HG03135 (cell line): ENCODE measurements around the gene FAM3A.
"Not testable (repeated sequence)": the region's sequence is repeated elsewhere in the genome, so short reads cannot be mapped to it uniquely, and the experiment has no call there.

Experiments
- ATAC-seq: cut with Tn5 transposase; IDR thresholded peaks from one replicate; pipeline ENCODE4 v1.9.1; 2021; ENCODE audit warnings: mild to moderate bottlenecking, moderate library complexity; ENCODE audit not compliant: unreplicated experiment

Gene FAM3A, protein sequence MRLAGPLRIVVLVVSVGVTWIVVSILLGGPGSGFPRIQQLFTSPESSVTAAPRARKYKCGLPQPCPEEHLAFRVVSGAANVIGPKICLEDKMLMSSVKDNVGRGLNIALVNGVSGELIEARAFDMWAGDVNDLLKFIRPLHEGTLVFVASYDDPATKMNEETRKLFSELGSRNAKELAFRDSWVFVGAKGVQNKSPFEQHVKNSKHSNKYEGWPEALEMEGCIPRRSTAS

DNA sequence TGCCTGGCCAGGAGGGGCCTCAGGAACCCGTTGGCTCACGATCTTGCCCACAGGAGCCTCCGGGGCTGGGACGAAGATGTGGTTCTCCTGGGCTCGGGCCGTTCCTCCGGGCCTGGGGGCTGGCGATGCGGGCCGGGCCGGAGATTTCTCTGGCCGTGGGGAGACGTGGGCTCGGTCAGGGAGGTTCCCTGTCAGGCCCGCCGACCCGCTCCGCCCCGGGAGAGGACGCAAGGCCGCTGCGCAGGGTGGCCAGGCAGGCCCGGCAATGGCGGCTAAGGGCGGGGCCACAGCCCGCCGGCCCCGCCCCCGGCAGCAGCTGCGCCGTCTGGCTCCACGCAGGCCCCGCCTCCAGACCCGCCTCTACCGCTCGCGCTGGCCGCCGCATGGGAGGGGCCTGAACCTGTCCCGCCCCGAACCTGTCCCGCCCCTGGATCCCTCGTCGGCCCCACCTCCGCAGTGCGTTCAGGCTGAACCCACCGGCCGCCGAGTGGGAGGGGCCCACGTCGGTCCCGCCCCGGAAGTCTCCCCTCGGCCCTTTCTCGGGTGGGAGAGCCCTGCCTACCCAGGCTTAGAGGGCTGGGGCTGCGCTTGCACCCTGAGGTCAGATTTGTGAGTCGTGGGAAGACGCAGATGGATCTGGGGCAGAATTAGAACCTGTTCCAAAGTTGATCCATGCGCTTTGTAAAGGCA, at the start of gene FAM3A:
Gene FAM3A, minus strand, starts transcription at position 267 of the 690 bp plus-strand sequence. CDS start 460 bp downstream, outside the sequence.
- peak; percentile 82 for ATAC-seq

DNA sequence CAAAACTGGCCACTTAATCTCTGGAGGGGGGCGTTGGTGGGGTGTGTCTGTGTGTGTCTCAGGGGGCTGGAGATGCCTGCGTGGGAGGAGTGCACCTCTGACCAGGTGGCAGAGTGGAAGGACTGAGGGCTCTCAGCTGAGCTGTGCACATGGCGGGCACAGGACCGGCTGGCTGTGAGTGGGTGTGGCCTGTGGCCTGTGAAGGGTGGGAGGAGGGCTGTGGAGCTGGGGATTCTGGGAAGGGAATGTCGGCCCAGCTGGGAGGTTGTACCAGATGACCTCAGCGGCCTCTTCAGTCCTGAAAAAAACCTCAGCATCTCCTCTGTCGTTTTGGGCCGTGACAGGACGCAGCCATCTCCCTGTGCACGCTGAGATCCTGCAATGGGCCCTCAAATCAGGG, 46.3 kb upstream of the FAM3A start:
- not testable (repeated sequence) for ATAC-seq

DNA sequence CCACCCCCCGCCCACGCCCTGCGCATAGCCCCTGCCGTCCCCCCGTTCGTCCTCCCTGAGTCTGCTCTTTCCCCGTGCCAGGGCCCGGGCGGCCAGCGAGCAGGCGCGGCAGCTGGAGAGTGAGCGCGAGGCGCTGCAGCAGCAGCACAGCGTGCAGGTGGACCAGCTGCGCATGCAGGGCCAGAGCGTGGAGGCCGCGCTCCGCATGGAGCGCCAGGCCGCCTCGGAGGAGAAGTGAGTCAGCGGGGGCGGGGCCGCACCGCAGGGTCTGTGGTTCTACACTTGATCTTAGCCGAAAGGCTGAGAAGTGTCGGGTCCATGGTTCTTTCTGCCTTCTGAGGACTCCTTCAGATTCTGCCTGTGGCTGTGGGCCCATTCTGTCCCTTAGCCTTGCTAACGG, 44.3 kb upstream of the FAM3A start:
- not testable (repeated sequence) for ATAC-seq

DNA sequence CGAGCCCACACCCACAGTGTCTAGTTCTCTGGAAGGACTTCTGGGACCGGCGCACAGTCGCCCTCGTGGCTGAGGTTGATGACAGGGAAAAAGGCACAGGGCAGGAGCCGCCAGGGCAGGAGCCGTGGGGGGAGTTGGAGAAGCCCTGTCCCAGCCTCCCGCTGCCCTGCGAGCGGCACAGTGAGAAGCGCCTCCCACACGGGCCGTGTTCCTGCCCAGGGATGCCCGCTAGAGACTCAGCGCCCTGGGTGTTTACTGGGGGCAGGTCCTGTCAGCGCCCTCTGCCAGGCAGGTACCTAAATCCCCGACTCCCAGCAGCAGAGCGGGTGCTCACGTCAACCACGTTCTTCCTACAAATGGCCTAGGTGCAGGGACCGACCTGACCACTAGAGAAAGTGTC, 42.9 kb upstream of the FAM3A start:
- not testable (repeated sequence) for ATAC-seq

DNA sequence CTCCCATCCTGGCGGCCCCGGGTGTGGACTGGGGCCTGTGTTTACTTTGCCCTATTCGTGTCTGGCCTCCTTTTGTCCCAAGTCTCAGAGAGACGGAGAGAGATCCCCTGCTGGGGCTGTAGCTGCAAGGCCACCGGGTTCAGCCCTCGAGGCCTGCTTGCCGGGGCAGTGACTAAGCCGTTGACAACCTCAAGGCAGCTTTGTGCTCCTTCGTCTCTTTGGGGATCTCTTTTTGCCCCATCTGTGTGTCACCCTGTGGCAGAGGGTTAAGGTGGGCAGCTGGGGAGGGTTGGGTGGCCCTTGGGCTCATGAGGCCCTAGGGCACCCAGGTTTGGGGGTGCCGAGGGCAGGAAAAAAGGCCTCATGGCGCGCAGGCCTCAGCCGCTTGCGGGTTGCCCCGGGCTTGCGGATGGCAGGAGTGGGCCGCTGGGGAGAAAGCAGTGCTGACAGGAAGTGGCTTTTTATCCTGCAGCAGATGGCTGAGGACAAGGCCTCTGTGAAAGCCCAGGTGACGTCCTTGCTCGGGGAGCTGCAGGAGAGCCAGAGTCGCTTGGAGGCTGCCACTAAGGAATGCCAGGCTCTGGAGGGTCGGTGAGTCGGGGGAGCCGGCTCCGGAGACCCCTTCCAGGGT, 42.1 kb upstream of the FAM3A start:
- not testable (repeated sequence) for ATAC-seq

DNA sequence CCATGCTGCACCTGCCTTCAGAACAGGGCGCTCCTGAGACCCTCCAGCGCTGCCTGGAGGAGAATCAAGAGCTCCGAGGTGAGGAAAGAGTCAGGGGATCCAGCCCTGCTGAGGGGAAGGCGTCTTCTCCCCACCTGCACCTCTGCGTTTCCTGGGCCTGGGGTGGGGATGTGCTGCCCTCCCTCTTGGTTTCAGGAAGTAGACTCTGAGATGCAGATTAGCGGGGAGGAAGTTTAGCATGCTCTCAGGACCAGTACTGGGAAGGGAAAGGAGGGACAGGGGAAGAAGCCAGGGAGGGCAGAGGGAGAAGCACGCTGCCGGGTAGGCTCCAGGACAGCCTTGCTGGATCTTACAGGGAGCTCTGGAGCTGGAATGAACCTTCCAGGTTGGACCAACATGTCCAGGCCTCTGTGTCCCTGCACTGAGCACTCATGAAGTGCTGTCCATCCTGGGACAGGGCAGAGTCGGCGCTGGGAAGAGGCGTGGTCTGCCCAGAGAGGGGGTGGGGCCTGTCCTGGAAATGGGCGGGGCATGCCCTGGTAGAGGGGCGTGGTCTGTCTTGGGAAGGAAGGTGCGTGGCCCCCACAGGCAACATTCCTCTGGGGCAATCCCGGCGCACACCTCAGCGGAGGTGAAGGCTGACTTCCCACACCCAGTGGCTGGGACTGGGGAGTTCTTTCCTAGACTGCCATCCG, 36.2 kb upstream of the FAM3A start:
- ATAC-seq, result not testable (repeated sequence)

DNA sequence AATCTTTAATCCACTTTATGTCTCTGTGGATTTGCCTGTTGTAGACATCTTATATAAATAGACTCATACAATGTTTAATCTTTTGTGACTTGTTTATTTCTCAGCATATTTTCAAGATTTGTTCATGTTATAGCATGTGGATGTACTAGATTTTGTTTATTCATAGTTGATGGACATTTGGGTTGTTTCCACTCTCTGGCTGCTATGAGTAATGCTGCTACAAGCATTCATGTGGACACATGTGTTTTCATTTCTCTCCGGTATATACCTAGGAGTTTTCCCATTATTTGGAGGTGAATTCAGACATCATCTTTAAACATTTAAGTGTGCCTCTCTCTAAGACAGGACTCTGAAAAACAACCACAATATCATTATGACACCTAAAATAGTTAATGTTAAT, 33.7 kb upstream of the FAM3A start:
- ATAC-seq, result no peak

DNA sequence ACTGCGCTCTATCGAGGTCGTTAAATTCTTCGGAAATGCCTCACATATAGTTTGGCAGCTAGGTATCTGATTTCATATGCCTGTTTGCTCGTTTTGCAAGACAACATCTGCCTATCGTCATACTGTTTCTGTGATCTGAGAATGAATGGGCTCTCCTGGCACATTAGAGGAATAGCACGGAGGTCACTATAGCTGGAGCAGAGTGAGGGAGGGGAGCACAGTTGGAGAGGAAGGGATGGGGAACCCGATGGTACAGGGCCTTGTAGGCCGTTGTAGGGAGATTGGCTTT, 31.9 kb upstream of the FAM3A start:
- ATAC-seq, result no peak

DNA sequence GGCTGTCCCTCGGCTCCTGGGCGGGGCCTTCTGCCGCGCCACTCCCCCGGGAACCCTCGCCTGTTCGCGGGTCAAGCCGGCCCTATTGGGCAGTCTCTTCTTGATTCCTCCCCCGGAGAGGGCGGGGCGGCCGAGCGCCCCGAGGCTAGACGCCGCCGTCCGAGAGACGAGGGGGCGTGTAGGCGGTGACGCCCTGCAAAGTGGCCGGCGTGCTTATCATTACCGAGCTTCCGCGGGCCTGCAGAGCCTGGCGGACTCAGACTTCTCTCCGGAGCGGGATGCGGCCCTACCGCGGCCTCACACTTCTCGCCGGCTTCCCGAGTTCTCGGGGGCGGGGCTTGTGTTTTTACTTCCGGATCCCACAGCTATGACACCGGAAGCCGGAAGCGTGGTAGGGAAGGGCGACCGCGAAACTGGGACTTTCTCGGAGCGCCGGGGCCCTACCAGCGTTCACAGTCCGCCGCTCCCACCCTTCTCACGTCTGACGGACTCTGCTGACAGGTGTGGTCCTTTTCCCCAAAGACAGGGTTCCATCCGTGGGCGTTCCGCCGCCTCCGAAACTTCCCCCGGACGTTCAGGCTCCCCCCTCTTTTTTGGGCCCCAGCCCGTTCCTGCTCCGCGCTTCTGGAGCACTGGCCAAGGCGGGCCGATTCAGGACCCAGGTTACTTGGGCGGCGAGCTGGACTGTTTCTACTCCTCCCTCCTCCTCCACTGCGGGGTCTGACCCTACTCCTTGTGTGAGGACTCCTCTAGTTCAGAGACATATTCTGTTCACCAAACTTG, 31.4 kb upstream of the FAM3A start, which contains the start of gene IKBKG:
Gene IKBKG, plus strand, starts transcription at position 376 of the 783 bp plus-strand sequence. CDS start 4,383 bp downstream, outside the sequence.
- peak; percentile 80 for ATAC-seq

DNA sequence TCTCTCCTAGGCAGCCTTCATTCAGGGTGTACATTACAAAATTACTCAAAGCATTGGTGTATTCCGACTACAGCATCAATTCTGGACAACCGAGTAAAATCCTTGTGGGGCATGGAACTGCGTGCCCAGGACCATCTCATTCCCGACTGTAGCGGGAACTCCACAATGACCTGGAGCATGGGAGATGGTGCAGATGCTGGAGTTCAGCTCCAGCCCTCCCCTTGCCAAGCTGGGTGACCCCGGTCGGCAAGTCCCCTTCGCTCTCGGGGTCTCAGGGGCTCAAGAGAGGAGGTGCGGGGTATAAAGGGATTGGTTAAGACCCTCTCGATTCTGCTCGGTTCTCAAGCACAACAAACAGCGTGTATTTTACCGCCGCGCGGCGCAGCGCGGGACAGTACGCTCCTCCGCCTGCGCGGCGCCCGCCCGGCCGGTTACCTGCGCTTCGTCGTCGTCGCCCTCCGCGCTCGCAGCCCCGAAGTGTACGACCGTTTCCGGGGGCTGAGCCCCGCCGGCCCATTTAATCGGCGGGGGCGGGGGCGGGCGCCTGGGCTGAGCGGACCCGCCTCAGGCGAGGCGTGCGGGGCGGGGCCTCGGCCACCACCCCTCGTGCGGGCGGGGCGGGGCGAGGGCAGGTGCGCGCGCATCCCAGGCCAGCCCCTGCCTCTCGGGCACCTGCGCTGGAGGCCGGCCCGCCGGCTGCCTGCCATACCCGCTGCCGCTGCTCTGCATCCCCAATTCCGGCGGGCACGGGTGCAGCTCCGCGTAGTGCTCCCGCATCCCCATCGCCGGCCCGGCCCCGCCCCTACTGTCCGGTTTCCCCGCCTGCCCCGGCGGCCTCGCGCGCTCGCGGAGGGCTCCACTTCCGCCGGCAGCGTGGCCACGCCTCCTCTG, 30.6 kb upstream of the FAM3A start, which contains the start of gene G6PD:
Gene G6PD, minus strand, starts transcription at position 493 of the 891 bp plus-strand sequence. CDS start 691 bp downstream, outside the sequence.
- ATAC-seq, result peak; percentile 51

DNA sequence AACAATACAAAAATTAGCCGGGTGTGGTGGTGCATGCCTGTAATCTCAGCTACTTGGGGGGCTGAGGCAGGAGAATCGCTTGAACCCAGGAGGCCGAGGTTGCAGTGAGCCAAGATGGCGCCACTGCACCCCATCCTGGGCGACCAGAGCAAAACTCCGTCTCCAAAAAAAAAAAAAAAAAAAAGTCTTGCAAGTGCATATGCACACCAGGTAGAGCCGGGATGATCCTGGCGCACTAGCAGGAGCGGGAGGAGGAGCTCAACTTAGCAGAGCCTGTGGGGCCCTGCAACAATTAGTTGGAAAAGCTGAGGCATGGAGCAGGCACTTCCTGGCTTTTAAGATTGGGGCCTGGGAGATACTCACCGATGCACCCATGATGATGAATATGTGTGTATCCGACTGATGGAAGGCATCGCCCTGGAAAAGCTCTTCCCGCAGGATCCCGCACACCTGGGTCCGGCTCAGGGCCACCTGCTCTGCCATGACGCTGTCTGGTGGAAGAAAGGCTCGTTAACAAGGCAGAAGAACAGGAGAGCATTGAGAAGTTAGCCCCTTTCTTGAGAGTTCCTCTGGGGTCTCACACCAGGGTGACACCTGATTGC, 29.7 kb upstream of the FAM3A start:
- ATAC-seq, result no peak

DNA sequence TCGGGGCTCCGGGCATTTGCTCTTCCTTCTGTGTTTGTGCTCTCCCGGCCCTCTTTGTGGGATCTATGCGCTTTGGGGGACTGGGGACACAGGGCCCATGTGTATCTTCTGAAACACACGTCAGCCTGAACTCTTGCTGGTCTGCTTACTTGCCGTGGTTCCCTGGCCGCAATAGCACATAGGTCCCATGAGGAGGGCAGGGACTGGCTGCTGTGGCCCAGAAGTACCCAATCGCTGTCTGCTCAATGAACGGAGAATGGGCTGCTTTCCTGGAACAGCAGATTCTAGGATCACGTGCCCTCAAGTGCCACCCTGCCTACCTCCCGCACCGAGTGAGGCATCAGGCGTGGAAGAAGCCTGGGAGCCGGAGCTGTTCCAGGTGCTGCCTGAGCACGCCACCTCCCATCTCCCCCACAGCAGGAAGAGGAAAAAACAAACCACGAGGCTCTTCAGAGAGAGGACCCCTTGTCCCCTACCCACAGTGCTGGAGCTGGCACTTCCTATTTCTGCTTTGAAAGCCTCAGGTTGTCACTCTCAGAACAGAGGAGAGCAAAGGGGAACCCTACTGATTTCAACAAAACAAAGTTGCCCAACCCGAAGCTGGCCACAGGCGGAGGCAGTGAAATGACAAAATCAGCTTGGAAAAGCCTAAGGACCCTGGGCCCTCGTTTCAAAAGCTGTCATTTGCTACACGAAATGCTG, 26.8 kb upstream of the FAM3A start:
- no peak for ATAC-seq

DNA sequence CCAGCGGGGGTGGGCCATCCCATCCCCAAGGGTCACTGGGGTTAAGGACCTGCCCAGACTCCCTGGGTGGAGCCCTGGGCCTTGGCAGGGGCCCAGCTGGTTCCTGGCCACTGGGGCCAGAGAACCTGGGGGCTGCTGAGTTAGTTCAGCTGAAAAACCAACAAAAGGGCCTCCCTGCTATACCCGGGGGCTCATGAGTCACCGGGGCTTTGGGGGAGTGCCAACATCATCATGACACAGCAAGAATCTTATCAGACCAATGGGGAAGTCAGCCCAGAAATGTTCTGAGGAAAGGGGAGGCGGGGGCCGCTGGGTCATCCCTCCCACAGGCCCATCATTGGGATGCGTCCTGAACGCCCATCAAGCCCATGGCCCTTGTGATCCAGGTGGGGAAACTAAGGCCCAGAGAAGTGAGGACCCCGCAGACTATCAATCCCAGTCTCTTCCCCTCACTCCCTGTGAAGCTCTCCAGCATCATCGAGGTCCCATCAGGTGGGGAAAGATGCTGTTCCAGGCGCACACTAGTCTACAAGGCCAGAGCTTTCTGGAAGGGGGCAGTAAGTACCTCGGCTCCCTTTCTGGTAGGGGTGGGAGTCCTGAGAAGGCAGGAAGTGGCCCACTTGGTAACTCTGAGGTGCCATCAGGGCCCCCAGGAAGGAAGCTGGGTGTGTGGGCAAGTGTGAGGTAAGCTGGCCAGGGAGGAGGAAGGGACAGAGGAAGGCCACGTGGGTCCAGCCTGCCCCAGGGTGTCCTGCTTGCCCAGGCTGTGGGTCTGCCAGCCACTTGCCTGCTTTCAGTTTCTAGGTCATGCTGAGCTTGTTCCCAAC, 26.1 kb upstream of the FAM3A start:
- no peak for ATAC-seq

DNA sequence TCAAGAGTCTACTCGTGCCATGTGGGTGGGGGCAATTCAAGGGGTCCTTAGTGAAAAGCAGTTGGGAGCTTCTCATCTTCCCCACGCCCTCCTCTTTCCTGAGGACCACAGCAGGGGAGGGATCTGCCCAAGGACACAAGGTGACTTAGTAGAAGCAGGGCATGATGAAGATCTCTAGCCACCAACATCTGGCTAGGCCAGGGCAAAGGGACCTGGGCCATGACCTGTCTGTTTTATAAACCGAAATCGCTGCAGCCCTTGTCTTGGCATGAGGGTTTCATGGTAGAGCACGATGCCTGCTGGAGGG, 25.5 kb upstream of the FAM3A start:
- no peak for ATAC-seq

DNA sequence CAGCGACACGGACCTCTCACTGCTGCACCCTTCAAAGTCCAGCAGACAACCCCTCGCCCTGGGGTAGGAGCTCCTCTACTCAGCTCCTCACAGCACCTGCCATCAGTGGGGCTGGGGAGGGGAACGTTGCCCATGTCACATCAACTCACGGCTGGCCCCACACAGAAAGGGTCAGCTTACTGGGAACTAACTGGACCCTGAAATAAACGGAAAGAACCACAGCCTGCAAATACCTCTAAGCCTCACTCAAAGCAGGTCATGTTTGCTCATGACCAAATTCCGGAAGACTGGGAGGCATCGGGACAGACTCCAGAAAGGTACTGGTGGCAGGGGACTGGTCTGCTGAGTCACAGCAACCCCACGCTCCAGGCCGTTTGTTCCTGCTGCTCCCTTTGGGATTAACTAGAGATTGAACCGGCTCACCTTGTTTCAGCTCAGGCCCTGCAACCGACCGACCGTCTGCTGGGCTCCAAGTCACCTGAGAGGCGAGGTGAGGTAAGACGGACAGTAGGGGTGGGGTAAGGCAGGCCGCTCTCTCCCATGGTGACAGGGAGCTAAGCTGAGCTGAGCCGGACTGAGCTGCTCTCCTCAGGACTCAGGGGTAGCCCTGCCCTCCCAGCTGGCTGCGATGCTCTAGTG, 25.0 kb upstream of the FAM3A start:
- ATAC-seq, result no peak

DNA sequence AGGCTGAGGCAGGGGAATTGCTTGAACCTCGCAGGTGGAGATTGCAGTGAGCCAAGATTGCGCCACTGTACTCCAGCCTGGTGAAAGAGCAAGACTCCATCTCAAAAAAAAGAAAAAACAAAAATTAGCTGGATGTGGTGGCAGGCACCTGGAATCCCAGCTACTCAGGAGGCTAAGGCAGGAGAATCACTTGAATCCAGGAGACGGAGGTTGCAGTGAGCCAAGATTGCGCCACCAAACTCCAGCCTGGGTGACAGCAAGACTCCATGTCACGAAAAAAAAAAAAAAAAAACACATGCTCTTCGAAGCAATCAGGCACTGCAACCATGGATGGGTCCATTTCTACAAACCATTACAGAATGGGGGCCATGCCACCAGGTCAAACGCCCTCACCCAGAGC, 24.3 kb upstream of the FAM3A start:
- not testable (repeated sequence) for ATAC-seq

DNA sequence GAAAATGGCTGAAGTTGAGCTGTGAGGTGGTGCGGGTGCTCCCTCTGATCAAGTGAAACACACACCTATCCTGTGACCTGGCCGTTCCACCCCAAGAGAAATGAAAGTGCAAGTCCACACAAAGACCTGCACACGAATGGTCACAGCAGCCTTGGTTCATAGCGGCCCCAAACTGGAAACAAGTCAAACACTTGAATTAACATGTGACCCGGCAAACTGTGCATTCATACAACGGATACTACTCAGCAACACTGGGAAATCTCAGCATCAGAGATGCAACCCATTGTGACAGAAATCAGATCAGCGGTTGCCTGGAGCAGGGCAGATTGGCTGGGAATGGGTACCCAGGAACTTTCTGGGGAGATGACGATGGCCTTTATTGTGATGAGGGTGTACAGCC, 23.0 kb upstream of the FAM3A start:
- ATAC-seq, result no peak

DNA sequence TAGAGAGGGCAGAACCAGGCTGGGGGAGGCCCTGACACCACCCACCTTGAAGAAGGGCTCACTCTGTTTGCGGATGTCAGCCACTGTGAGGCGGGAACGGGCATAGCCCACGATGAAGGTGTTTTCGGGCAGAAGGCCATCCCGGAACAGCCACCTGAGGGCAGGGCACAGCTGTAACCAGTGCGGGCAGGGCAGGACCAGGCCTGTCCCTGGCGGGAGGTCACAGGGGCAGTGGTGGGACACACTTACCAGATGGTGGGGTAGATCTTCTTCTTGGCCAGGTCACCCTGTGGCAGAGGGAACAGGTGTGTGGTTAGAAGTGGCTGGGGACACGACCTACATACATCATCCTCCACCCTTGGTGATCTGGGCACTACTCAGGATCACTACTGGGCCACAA, 19.9 kb upstream of the FAM3A start:
- ATAC-seq, result no peak
